Tibial nerve (tissue), 4 donors: ENCODE data around the gene ANKRD44.

Source experiments
- CTCF ChIP-seq, 5 experiments: fragments of 200-600 bp in 3 of 5; fragments of 450-650 bp in 2 of 5; sonication (generic) in 3 of 5; IDR thresholded peaks; one replicate each; pipeline ENCODE4 v1.5.1; 2016 to 2019; ENCODE audit warnings: antibody characterized with exemption in 5 of 5, mild to moderate bottlenecking in 3 of 5, moderate library complexity in 2 of 5
- EP300 ChIP-seq, 2 donors: sonication (generic); formaldehyde crosslinking; IDR thresholded peaks; one replicate each; pipeline ENCODE4 v1.6.1; 2017; ENCODE audit warnings: antibody characterized with exemption in 2 of 2, mild to moderate bottlenecking in 1 of 2
- POLR2A ChIP-seq, 2 donors: fragments of 450-650 bp; IDR thresholded peaks; one replicate each; pipeline ENCODE4 v1.6.1; 2017; ENCODE audit warnings: antibody characterized with exemption in 2 of 2, mild to moderate bottlenecking in 2 of 2, moderate library complexity in 2 of 2

GRCh38 chr2:197128897-197129296, 181.7 kb downstream of the ANKRD44 start:
- TF ChIP-seq EP300 (IDR thresholded peaks at IDR 0.05), result no peak
- no peak for TF ChIP-seq CTCF (IDR thresholded peaks at IDR 0.05)
- TF ChIP-seq POLR2A (IDR thresholded peaks at IDR 0.05), result no peak
